Endothelial cell of umbilical vein (primary cell): ENCODE measurements around the gene PTGER4. TPM values are rescaled to one million over a fixed set of nuclear protein-coding genes. Genes with fewer than 3 reads are reported as not detected.
A peak's percentile ranks its signal among the peaks of the same experiment; 100 is the strongest.

Experiments
- BruUV-seq: library from RNA; stranded (reverse); fragments of 400-500 nt; replicated peaks from 2 replicates; lab custom pipeline; 2021; lab: Mats Ljungman, UMichigan
- CTCF ChIA-PET: fragments of 300-600, 350-600 bp; sonication (Branson Sonifier 250); formaldehyde crosslinking; loops from one replicate; lab custom pipeline; 2021; ENCODE audit warnings: antibody characterized with exemption, inconsistent platforms; lab: Charles Lee
- POLR2A ChIA-PET: fragments of 300-600, 350-600 bp; sonication (Branson Sonifier 250); formaldehyde crosslinking; loops from one replicate; lab custom pipeline; 2021; ENCODE audit warnings: antibody characterized with exemption, inconsistent platforms; lab: Charles Lee
- DNase-seq: peaks from one replicate; pipeline ENCODE4 v3.0.0-alpha.2; 2011; ENCODE audit warnings: low read depth, low spot score
- FAIRE-seq: peaks from 2 replicates; lab custom pipeline; 2011; peaks lifted over from hg19 to GRCh38; lab: Jason Lieb, UNC
- H2AFZ ChIP-seq: 2 replicates; pipeline ENCODE4 v1.6.0; 2012; ENCODE audit warnings: low read depth, low read length, control low read depth, inconsistent platforms
- H3K27ac ChIP-seq: 2 replicates; pipeline ENCODE4 v1.5.1; 2011; ENCODE audit warnings: low read depth, mild to moderate bottlenecking, control low read depth, low read length, moderate library complexity; ENCODE audit not compliant: insufficient read depth
- H3K27me3 ChIP-seq, 2 experiments: 2 replicates each; pipeline versions ENCODE4 v1.6.0 to v1.6.1; 2011; ENCODE audit warnings: low read length in 2 of 2, mixed read lengths in 1 of 2; ENCODE audit not compliant: control insufficient read depth in 2 of 2, insufficient read depth in 2 of 2
- H3K36me3 ChIP-seq, 2 experiments: 2 replicates in 1 of 2; 3 replicates in 1 of 2; pipeline ENCODE4 v1.5.1; 2011; ENCODE audit warnings: low read length in 2 of 2, mild to moderate bottlenecking in 1 of 2, moderate library complexity in 1 of 2; ENCODE audit not compliant: control insufficient read depth in 2 of 2, insufficient read depth in 2 of 2; ENCODE audit errors: extremely low read depth in 1 of 2
- H3K4me1 ChIP-seq: 3 replicates; pipeline ENCODE4 v1.5.1; 2011; ENCODE audit warnings: mild to moderate bottlenecking, low read length; ENCODE audit not compliant: control insufficient read depth, insufficient read depth; ENCODE audit errors: extremely low read depth
- H3K4me2 ChIP-seq: 2 replicates; pipeline ENCODE4 v1.6.1; 2011; ENCODE audit warnings: low read length, control low read depth, mixed read lengths; ENCODE audit not compliant: insufficient read depth
- H3K4me3 ChIP-seq, 3 experiments: fragments of 200-600 bp in 1 of 3; sonication (generic), shearing (Covaris generic) in 1 of 3; replicated peaks in 1 of 3; 2 replicates each; pipeline ENCODE4 v1.5.1; 2011 to 2016; ENCODE audit warnings: control low read depth in 3 of 3, low read length in 3 of 3, mild to moderate bottlenecking in 2 of 3, inconsistent platforms in 1 of 3, low read depth in 1 of 3, moderate library complexity in 1 of 3; ENCODE audit not compliant: insufficient read depth in 1 of 3
- H3K79me2 ChIP-seq: 2 replicates; pipeline ENCODE4 v1.6.0; 2012; ENCODE audit warnings: low read length, inconsistent platforms; ENCODE audit not compliant: control insufficient read depth, insufficient read depth
- H3K9ac ChIP-seq: replicated peaks from 2 replicates; pipeline ENCODE3; 2011; ENCODE audit warnings: low read length, control low read depth; ENCODE audit not compliant: insufficient read depth; ENCODE audit errors: extremely low read depth
- H3K9me1 ChIP-seq: replicated peaks from 3 replicates; pipeline ENCODE4 v1.6.0; 2011; ENCODE audit warnings: mild to moderate bottlenecking, low read length; ENCODE audit not compliant: control insufficient read depth, insufficient read depth; ENCODE audit errors: extremely low read depth
- H3K9me3 ChIP-seq: replicated peaks from 2 replicates; pipeline ENCODE4 v1.5.1; 2012; ENCODE audit warnings: low read length, inconsistent platforms; ENCODE audit not compliant: control insufficient read depth, insufficient read depth
- H4K20me1 ChIP-seq: replicated peaks from 2 replicates; pipeline ENCODE3; 2011; ENCODE audit warnings: mild to moderate bottlenecking, low read length; ENCODE audit not compliant: control insufficient read depth, insufficient read depth; ENCODE audit errors: extremely low read depth
- EZH2 ChIP-seq: IDR thresholded peaks from 2 replicates; pipeline ENCODE4 v1.6.1; 2012; ENCODE audit warnings: borderline replicate concordance, low read depth, mild to moderate bottlenecking, moderate library complexity, low read length, inconsistent platforms; ENCODE audit not compliant: severe bottlenecking
- FOS ChIP-seq: IDR thresholded peaks from 2 replicates; pipeline ENCODE4 v1.6.1; 2011; ENCODE audit warnings: mild to moderate bottlenecking, low read length, moderate library complexity, borderline replicate concordance; ENCODE audit not compliant: insufficient read depth
- GATA2 ChIP-seq: IDR thresholded peaks from 2 replicates; pipeline ENCODE4 v1.7.0; 2011; ENCODE audit warnings: low read depth, mild to moderate bottlenecking, moderate library complexity, mixed read lengths, low read length; ENCODE audit not compliant: insufficient read length, insufficient read depth
- JUN ChIP-seq: IDR thresholded peaks from 2 replicates; pipeline ENCODE4 v1.6.1; 2011; ENCODE audit warnings: borderline replicate concordance, low read depth; ENCODE audit not compliant: insufficient read length, insufficient read depth
- MYC ChIP-seq: IDR thresholded peaks from one replicate; pipeline ENCODE4 v1.6.1; 2011; ENCODE audit warnings: mild to moderate bottlenecking, low read depth, low read length
- POLR2A ChIP-seq: IDR thresholded peaks from 2 replicates; pipeline ENCODE4 v1.6.1; 2012; ENCODE audit warnings: low read depth, mild to moderate bottlenecking, control low read depth, low read length
- POLR2AphosphoS5 ChIP-seq: IDR thresholded peaks from 2 replicates; pipeline ENCODE4 v1.6.1; 2012; ENCODE audit warnings: low read depth, mild to moderate bottlenecking, control low read depth, low read length, moderate library complexity; ENCODE audit not compliant: insufficient read depth
- dilution Hi-C: fragments of 300-500 bp; cut with MboI; formaldehyde crosslinking; loops from one replicate; pipeline ENCODE4 v1.15.0; 2019; ENCODE audit warnings: low sequenced_read_pairs; ENCODE audit not compliant: extremely low pct_ligation_motif_present
- intact Hi-C: fragments of 100-400 bp; cut with micrococcal nuclease; formaldehyde crosslinking; loops from one replicate; pipeline ENCODE4 v1.10.0; 2022
- polyA plus RNA-seq, 4 experiments: library from polyadenylated mRNA; depleted of rRNA in 3 of 4; stranded (reverse) in 3 of 4; unstranded in 1 of 4; fragments of >200 nt; gene quantifications; 2 replicates each; pipeline versions ENCODE4 v1.2.1 to v1.2.3, GENCODE V29; 2011 to 2012; ENCODE audit warnings: missing spikeins in 1 of 4
- total RNA-seq: library from RNA; stranded (reverse); gene quantifications from 2 replicates; pipeline ENCODE4 v1.2.3, GENCODE V29; 2021
- TF ChIP-seq, protein P1 (sequence below), 2 donors: IDR thresholded peaks; 1 replicate in 1 of 2; 2 replicates in 1 of 2; pipeline ENCODE4 v1.5.1; 2011; ENCODE audit warnings: low read length in 2 of 2, mild to moderate bottlenecking in 2 of 2, moderate library complexity in 2 of 2, control low read depth in 1 of 2, inconsistent platforms in 1 of 2, low read depth in 1 of 2; ENCODE audit not compliant: insufficient read depth in 1 of 2; ENCODE audit errors: extremely low read depth in 1 of 2
- TF ChIP-seq, protein P2 (sequence below): IDR thresholded peaks from 2 replicates; pipeline ENCODE4 v1.6.1; 2011; ENCODE audit not compliant: insufficient read depth, insufficient read length

PTGER4 gene
- total and polyA plus RNA-seq, 2 donors (not counting 3 experiments of a cell fraction or from before 2014, with no cell fraction given), result 23.6 to 37.4 TPM

DNA sequence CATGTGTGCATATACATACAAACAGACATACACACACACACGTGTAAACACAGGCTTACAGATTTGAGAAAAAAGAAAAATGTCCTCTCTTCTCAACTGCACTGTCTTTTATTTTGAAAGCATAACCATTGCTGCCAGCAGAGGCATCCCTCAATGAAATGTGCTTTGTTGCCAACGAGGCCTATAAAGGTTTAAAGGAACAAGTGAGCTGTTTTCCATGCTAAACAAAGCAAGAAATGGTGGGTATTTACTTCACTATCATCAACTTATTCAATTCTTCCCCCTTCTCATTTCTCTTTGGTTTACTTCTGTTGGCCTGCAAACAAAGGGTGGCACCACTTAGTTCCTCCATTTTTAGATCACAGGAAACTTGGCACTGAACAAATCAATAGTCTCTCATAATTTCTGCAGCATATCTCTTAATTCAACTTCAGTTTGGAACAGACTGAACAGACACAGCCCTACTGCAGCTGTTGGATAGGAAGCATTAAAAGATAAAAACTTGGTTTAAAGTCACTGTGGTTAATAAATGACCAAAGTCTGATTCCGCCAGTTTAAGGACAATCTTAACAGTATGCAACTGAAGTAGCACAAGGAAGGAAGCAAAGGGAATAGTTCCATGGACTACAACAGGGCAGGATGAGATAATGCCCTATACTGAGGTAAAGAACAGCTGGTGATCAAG lies 54.3 kb downstream of the PTGER4 start:
- Histone ChIP-seq H4K20me1 (no peaks in the 10 kb centered on the region), H3K4me3 (no peak overlapping the region), H3K27ac (peak overlapping the region; percentile 84), H3K4me1 (peaks cover 36% of the 10 kb centered on the region), H3K9me3 (no peaks in the 10 kb centered on the region), H3K27me3 (no peaks in the 10 kb centered on the region), H3K4me2 (peak overlapping the region; percentile 69), H3K9me1 (no peaks in the 10 kb centered on the region), H3K79me2 (peaks cover 7% of the 10 kb centered on the region), H3K36me3 (no peaks in the 10 kb centered on the region), H2AFZ (peak overlapping the region; percentile 25), H3K9ac (peak overlapping the region; percentile 27)
- dilution Hi-C loops, result no loop called here
- ChIA-PET POLR2A (interaction anchor here (0.7 to 1.2 kb wide), 3 partner anchors 54 to 531 kb away, joined by 3 read pairs; partner anchors contain the start of gene PTGER4), CTCF (interaction anchor here (1.0 to 4.5 kb wide), 12 partner anchors 8 to 1135 kb away, joined by 3 to 72 read pairs (median 10); partner anchors contain the start of gene PTGER4)
- TF ChIP-seq GATA2, result no peak
- intact Hi-C loops, result loop anchor here (2.0 kb wide), 1 partner anchor 401 kb away; no protein-coding TSS in a partner anchor
- FAIRE-seq (no peak), DNase-seq (peak; percentile 57)
- BruUV-seq, result no TSS peak

DNA sequence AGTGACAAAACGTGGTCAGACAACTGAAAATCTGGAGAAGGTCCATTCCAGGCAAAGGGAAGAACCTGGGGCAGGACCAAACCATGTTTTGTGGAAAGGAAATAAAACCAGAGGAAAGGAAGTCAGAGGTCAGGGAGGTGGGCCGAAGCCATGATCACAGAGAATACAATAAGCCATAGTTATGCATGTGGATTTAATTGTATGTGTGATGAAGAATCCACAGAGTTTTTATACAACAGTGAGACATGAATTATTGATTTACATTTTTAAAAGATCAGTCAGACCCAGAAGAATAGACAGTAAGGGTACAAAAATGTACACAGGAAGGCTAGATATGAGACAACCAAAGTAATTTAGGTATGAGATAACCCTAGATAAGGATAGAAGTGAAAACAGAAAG lies 55.3 kb downstream of the PTGER4 start:
- dilution Hi-C loops, result no loop called here
- no TSS peak for BruUV-seq
- H3K36me3 ChIP-seq, result no peaks in the 10 kb centered on the region
- H3K9me3 ChIP-seq, result no peaks in the 10 kb centered on the region
- FAIRE-seq (peak; percentile 75), DNase-seq (peak; percentile 81)
- ChIA-PET POLR2A (interaction anchor here (1.2 kb wide), 1 partner anchor 55 kb away, joined by 3 read pairs; the partner anchor contains the start of gene PTGER4), CTCF (interaction anchor here (1.1 to 4.5 kb wide), 15 partner anchors 9 to 1158 kb away, joined by 3 to 72 read pairs (median 7); partner anchors contain the start of gene PTGER4)
- no peaks in the 10 kb centered on the region for H3K9me1 ChIP-seq
- H3K27ac ChIP-seq, result peak overlapping the region; percentile 84
- H4K20me1 ChIP-seq, result no peaks in the 10 kb centered on the region
- peak overlapping the region; percentile 69 for H3K4me2 ChIP-seq
- no peak overlapping the region for H3K4me3 ChIP-seq
- peaks cover 36% of the 10 kb centered on the region for H3K4me1 ChIP-seq
- intact Hi-C loops, result loop anchor here (1.0 to 5.0 kb wide), 5 partner anchors 325 to 1133 kb away; no protein-coding TSS in a partner anchor
- H3K79me2 ChIP-seq, result peaks cover 7% of the 10 kb centered on the region
- TF ChIP-seq, protein P1, sequence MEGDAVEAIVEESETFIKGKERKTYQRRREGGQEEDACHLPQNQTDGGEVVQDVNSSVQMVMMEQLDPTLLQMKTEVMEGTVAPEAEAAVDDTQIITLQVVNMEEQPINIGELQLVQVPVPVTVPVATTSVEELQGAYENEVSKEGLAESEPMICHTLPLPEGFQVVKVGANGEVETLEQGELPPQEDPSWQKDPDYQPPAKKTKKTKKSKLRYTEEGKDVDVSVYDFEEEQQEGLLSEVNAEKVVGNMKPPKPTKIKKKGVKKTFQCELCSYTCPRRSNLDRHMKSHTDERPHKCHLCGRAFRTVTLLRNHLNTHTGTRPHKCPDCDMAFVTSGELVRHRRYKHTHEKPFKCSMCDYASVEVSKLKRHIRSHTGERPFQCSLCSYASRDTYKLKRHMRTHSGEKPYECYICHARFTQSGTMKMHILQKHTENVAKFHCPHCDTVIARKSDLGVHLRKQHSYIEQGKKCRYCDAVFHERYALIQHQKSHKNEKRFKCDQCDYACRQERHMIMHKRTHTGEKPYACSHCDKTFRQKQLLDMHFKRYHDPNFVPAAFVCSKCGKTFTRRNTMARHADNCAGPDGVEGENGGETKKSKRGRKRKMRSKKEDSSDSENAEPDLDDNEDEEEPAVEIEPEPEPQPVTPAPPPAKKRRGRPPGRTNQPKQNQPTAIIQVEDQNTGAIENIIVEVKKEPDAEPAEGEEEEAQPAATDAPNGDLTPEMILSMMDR (IDR thresholded peaks at IDR 0.05; ENCODE audit: extremely low read depth in 1 of 2, insufficient read depth in 1 of 2, low read depth in 1 of 2, low read length in 2 of 2), result no peak
- TF ChIP-seq JUN (peak; percentile 91), POLR2A (no peak), MYC (no peak), FOS (peak; percentile 86), POLR2AphosphoS5 (peak; percentile 57), EZH2 (no peak), GATA2 (peak; percentile 91)
- TF ChIP-seq, protein P2, sequence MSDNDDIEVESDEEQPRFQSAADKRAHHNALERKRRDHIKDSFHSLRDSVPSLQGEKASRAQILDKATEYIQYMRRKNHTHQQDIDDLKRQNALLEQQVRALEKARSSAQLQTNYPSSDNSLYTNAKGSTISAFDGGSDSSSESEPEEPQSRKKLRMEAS, result peak; percentile 1
- peak overlapping the region; percentile 27 for H3K9ac ChIP-seq
- H2AFZ ChIP-seq, result no peak overlapping the region
- H3K27me3 ChIP-seq, result no peaks in the 10 kb centered on the region
